GM20431 (cell line): ENCODE data around the gene DDX39A.
"Not testable (repeated sequence)": the region's sequence is repeated elsewhere in the genome, so short reads cannot be mapped to it uniquely, and the experiment has no call there.

ENCODE experiments used
- in situ Hi-C: fragments of 300-500 bp; cut with MseI, MboI; formaldehyde crosslinking; loops from one replicate; pipeline ENCODE4 v1.15.0; 2020; ENCODE audit warnings: low sequenced_read_pairs; ENCODE audit not compliant: unreplicated experiment

The DDX39A gene

GRCh38 chr19:14419106-14419813 is at the start of gene DDX39A:
Gene DDX39A (minus strand): TSS chr19:14419341. CDS start chr19:14413220, 6,121 bp downstream.
- in situ Hi-C loops: no loop called here

- in situ Hi-C loops: no loop called here
These were observed 48.7 kb upstream of the DDX39A start for GRCh38 chr19:14467816-14468215.

- in situ Hi-C loops: no loop called here
These were observed 48.2 kb upstream of the DDX39A start for GRCh38 chr19:14467391-14467790.

GRCh38 chr19:14463747-14464146 is 44.6 kb upstream of the DDX39A start:
- in situ Hi-C loops: no loop called here

GRCh38 chr19:14462401-14462800 is 43.3 kb upstream of the DDX39A start:
- in situ Hi-C loops: not testable (repeated sequence)

- in situ Hi-C loops: no loop called here
These were observed 41.8 kb upstream of the DDX39A start for GRCh38 chr19:14460935-14461334.

GRCh38 chr19:14459703-14460102 is 40.6 kb upstream of the DDX39A start:
- in situ Hi-C loops: no loop called here

- in situ Hi-C loops: not testable (repeated sequence)
These were observed 33.2 kb upstream of the DDX39A start for GRCh38 chr19:14452303-14452702.

GRCh38 chr19:14450876-14451275 is 31.7 kb upstream of the DDX39A start:
- in situ Hi-C loops: no loop called here

GRCh38 chr19:14450168-14450874 is 31.2 kb upstream of the DDX39A start:
- in situ Hi-C loops: no loop called here

GRCh38 chr19:14449321-14449720 is 30.2 kb upstream of the DDX39A start:
- in situ Hi-C loops: no loop called here

- in situ Hi-C loops: no loop called here
These were observed 27.3 kb upstream of the DDX39A start for GRCh38 chr19:14446336-14447036.

GRCh38 chr19:14443632-14444216 is 24.6 kb upstream of the DDX39A start:
- in situ Hi-C loops: no loop called here

GRCh38 chr19:14442891-14443631 is 23.9 kb upstream of the DDX39A start:
- in situ Hi-C loops: no loop called here

GRCh38 chr19:14441041-14441938 is 22.1 kb upstream of the DDX39A start:
- in situ Hi-C loops: no loop called here

- in situ Hi-C loops: no loop called here
These were observed 20.9 kb upstream of the DDX39A start for GRCh38 chr19:14440049-14440448.

GRCh38 chr19:14439014-14439413 is 19.9 kb upstream of the DDX39A start:
- in situ Hi-C loops: no loop called here

- in situ Hi-C loops: no loop called here
These were observed 18.5 kb upstream of the DDX39A start for GRCh38 chr19:14437578-14438140.
